Activated CD8-positive, alpha-beta memory T cell treated with anti-CD3 and anti-CD28 coated beads for 4 hours (primary cell): Measurements from ENCODE around the gene YBX2.

ENCODE experiments used
- DNase-seq, 2 donors: peaks; one replicate each; pipeline ENCODE4 v3.0.0-alpha.2; 2020; ENCODE audit warnings: low read depth in 2 of 2

YBX2 gene

DNA sequence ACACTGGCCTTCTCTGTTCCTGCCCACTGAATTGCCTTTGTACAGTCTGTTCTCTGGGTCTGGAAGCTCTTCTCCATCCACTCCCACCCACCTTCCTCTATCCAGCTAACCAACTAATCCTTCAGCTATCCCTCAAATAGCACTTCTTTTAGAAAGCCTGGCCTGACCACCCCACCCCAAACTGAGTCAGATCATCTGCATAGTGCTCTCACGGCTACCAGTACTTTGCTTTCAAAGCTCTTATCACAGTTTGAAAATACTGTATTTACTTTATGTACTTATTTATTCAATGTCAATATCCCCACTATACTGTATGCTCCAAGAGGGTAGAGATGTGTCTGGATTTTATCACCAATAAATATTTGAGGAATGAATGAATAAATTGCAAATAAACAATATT lies 27.7 kb downstream of the YBX2 start:
- DNase-seq: no peak

- no peak for DNase-seq
Measured at GRCh38 chr17:7263801-7264078, 30.7 kb downstream of the YBX2 start.

DNA sequence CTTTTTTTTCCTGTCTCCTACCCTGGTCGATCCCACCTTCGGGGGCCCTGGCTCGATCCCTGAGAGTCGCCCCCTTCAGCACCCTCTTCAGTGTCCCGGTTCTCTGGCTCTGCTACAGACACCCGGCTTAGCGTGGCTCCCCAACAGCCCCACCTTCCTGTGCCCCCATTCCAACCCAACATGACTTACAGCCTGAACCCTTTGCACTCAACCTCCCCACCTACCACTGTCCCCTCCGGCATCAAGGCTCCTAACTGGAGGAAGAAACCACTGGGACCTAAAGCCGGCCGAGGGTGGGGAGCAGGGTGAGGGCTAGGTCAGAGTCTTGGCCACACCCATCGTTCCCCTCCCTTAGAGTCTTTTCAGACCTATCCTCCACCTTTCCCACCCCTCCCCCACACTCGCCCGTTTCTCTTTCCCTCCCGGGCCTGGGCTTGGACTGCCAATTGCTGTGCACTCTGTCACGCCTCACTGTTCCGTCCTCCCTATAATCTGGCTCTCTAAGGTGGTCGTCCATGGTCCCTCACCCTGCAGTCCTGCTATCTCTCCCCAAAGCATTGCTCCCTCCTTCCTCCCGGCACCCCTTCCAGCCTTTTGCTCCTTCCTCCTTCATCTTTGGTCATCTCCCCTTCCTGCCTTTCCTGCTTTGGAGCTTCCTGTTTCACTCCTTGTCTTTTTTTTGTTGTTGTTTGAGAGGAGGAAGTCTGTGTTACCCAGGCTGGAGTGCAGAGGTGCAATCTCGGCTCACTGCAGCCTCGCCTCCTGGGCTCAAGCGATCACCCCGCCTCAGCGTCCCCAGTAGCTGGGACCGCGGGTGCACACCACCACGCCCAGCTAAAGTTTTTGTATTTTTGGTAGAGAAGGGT lies 31.3 kb downstream of the YBX2 start:
- DNase-seq: no peak

DNA sequence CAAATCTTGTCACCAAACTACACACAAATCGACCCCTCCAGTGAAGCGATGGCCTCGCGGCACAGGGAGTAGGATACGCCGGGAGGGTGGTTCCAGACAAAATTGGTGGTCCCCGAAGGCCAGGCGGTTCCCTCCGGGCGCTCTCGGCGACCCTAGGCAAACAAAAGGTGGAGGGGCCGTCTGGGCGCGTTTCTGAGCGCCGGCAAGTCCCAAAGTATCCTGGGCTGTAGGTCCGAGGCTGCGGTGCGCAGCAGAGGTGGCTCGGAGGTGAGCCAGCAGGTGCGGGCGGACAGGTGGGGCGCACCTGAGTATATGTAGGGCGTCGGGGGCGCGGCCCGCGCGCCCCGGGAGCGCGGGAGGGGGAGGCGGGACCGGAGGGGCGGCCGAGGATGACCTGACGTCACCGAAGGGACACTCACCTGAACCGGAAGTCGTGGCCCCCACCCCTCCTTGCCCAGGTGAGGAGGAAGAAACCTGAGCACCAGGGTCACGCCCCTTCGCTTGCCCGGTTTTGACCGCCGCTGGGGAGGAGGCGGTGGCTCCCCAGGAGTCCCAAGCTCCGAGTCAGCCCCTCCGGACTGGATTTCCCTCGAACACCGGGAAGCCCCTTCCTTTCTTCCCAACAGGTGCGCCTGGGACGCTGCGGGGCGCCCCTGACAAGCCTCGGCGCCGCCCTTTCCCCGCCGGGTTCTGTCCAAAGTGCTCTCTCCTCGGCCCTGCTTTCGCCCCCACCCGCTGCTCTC lies 32.1 kb downstream of the YBX2 start, which contains the start of gene CLDN7:
Gene CLDN7 (minus strand): TSS at position 287 of the 743 bp plus-strand sequence. CDS start 435 bp downstream, outside the sequence.
- no peak for DNase-seq

DNA sequence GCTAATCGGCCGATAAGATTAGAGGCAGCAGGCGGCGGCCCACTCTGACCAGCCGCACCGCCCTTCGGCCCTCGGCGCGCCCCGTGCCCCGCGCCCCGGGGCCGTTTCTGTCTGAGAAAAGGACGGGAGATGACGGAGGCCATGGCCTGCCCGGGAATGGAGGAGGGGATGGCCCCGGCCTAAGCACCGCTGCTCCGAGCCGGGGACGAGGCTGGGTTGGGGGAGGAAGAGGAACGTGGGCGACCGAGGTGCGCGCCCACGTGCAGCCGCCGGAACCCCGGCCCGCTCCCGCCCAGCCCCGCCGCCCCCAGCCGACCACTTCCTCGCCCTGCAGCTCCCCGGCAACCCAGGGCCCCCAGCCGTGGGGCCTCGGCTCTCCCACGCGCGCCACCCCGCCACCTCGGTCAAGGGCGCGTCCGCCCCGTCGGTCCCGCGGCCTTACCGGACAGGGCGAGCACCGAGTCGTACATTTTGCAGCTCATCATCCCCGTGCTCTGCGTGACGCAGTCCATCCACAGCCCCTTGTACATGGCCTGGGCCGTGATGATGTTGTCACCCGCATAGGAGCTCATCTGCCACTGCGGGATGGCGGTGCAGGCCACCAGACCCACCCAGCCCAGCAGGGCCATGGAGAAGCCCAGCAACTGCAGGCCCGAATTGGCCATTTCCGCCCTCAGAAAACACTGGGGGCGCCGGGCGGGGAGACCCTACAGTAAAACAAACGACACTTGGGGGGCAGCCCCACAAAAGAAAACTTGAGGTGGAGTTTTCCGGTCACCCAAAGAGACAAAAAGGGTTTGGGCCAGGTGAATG lies 32.9 kb downstream of the YBX2 start:
- no peak for DNase-seq

GRCh38 chr17:7260651-7261378 lies 33.6 kb downstream of the YBX2 start:
- DNase-seq: no peak

DNA sequence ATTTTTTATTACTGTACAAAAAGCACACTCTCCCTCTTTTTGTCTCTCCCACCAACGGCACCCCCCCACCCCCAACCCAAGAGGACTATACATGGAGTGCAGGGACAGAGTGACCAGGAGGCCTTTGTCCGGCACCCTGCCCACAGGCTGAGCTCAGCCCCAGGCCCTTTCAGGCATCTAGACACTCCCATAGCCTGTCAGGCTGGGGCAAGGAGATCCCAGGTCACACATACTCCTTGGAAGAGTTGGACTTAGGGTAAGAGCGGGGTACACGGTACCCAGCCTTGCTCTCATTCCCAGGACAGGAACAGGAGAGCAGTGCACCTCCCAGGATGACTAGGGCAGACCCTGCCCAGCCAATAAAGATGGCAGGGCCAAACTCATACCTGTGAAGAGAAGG lies 34.3 kb downstream of the YBX2 start:
- DNase-seq: no peak

GRCh38 chr17:7259555-7259889 lies 34.9 kb downstream of the YBX2 start:
- no peak for DNase-seq

DNA sequence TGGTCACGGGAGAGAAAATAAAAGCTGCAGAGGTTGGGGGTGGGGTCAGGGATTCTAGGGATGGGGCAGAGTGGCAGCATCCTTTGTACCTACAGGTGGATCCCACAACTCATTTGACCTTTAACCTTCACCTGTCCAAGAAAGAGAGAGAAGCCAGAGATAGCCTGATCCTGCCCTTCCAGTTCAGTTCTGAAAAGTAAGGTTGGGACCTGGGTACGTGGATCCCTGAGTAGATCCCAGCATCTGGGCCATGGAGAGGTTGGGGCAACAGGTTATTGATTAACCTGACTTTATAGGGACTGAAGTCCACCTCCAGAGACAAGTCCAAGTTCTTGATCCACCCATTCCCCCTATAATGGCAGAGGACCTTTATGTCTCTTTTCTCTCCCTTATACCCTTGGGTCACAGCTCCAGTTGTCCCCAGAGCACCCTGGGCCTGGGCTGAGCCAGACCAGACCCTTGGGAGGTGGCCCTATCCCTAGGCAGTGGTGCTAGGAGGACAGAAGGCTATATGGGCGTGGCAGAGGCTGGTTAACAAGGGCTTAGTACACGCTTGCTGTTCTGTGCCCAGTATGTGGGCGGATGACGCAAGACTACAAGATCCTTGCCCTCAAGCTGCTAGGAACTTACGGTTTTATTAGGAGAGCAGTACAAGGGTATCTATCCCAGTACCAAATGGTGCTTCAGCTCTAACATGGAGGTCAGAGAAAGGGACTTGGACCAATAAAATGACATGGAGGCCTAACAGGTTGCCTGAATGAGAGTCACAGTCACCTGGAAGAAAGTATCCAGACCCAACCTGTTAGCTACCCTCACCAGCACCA lies 35.5 kb downstream of the YBX2 start:
- DNase-seq: no peak

- no peak for DNase-seq
Measured at GRCh38 chr17:7256766-7257456, 37.5 kb downstream of the YBX2 start.

DNA sequence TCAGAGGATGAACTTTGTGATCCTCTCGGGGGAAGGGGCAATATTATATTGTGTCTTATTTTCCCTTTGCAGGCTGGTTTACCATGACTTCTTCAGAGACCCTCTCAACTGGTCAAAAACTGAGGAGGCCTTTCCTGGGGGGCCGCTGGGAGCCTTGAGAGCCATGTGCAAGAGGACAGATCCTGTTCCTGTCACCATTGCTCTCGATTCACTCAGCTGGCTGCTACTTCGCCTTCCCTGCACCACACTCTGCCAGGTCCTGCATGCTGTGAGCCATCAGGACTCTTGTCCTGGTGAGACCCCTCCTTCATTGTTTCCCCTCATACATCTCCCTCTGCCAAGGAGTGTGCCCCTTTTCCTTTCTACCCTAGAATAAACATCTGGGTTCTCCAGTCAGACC lies 39.9 kb downstream of the YBX2 start:
- DNase-seq: no peak

GRCh38 chr17:7253082-7253481 lies 41.4 kb downstream of the YBX2 start:
- DNase-seq: no peak

- DNase-seq: peak; percentile 68 to 75
Measured at GRCh38 chr17:7252176-7253043, 42.0 kb downstream of the YBX2 start, which contains the start of gene ELP5. TSS of gene ELP5 (plus strand) at chr17:7252215. CDS start at chr17:7252551, 336 bp downstream.

DNA sequence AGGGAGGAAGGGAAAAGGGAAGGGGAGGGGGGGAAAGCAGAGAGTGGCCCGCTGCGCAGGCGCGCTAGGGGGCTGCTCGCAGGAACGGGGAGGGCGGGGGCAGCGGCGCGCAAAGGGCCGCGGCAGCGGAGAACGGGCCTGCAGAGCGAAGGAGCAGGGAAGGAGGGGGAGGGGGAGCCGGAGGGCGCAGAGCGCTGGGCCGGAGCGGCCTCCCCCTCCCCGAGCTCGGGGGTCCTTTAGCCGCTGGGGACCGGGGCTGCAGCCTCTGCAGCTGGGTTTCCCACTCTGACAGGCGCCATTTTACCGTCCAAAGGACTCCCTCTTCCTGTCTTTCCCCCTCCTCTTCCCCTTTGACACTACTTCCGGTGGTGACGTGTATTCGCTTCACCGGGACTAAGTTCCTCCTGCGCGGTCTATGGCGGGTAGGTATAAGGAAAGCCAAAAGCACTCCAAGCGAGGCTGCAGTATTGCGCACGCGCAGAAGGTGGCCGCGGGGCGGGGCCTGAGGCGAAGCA lies 42.7 kb downstream of the YBX2 start, which contains the start of gene CTDNEP1:
Gene CTDNEP1 (minus strand): TSS at position 74 of the 515 bp plus-strand sequence. CDS start 438 bp downstream, outside the sequence.
- peak; percentile 99 for DNase-seq

DNA sequence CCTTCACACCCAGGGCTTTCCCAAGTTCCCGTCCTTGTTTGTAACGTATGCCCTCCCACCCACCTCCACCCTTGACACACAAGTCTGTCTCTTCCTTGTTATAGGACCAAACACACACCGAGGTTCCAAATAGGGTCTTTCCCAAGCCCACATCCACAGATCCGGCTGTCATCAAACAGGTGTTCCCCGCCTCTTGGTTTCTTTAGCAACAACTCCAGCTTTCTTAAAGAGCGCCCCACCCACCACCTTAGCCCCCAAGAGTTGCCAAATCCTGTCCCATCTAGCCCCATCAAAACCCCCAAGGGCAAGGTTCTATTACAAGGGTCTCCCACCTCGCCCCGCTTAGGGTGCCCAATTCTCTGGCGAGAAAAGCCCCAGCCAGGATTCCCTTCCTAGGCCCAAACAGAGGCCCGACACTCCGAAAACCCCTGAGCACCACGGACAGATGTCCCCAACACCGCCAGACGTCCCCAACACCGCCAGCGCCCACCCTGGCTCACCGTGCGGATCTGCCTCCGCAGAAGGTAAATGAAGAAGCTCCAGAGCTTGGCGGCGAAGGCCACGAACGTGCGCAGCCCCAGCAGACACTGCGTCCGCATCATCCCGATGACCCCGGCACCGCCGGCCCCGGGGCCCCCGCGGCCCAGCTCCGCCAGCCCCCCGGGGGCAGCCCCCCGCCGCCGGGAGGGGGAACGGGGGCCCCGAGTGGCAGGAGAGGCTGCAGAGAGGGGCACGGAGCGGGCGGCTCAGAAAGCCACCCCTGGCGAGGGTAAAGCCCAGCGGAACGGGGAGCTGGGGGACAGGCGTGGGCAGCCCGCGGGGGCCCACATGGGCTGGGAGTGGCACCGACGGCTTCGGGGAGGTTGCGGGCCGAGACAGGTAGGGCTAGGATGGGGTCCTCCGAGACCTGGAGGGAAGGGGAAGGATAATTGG lies 43.5 kb downstream of the YBX2 start:
- no peak for DNase-seq

DNA sequence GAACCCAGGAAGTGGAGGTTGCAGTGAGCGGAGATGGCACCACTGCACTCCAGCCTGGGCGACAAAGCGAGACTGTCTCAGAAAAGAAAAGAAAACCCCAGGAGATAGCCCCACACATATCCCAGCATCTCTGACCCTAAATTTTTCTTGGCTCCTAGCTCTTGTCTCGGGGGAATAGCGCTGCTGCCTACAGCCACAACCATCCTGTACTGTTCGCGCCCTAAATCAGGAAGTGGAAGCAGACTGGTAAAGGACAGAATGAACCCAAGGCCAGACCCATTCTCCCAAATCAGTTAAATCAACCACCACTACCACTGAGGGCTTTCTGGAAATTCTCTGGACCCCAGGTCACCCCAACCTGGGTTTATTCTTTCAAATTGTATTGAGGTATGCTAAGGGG lies 44.6 kb downstream of the YBX2 start:
- no peak for DNase-seq

- no peak for DNase-seq
Measured at GRCh38 chr17:7249214-7249613, 45.2 kb downstream of the YBX2 start.

GRCh38 chr17:7248796-7249195 lies 45.6 kb downstream of the YBX2 start:
- DNase-seq: no peak
